ENCODE measurements around the gene LMAN1L. TPM values are rescaled to one million over a fixed set of nuclear protein-coding genes. Genes with fewer than 3 reads are reported as not detected.
A peak's percentile ranks its signal among the peaks of the same experiment; 100 is the strongest.

The LMAN1L gene
- total and polyA plus RNA-seq, 7 donors, result 0.64 to 1.8 TPM; not detected in 5

- no peaks in the 10 kb centered on the region for H3K27me3 ChIP-seq
- DNase-seq, result no peak
- H3K4me1 ChIP-seq, result peaks cover 0 to 29% (median 19%) of the 10 kb centered on the region in 4 donors
- H3K9me3 ChIP-seq, result no peaks in the 10 kb centered on the region
- intact Hi-C loops (cut with DNase I), result loop anchor here (2.0 kb wide), 1 partner anchor 13 kb away; no protein-coding TSS in a partner anchor
- no peak for TF ChIP-seq EP300 (IDR thresholded peaks at IDR 0.05)
- peak in 1 of 4 experiments; percentile 20 for TF ChIP-seq CTCF (IDR thresholded peaks at IDR 0.05)
- TF ChIP-seq POLR2AphosphoS5 (IDR thresholded peaks at IDR 0.05), result no peak
- no peak for TF ChIP-seq POLR2A (IDR thresholded peaks at IDR 0.05)
- H3K4me3 ChIP-seq, result no peak overlapping the region
- peak overlapping the region in 3 of 4 donors; percentile 35 to 61 (median 59) for H3K27ac ChIP-seq
- WGBS, 2 donors, result 9 to 37% methylated on average over 9 of the region's 9 CpGs
- H3K36me3 ChIP-seq, result no peaks in the 10 kb centered on the region
Observed at GRCh38 chr15:74817370-74817737, 4.7 kb downstream of the LMAN1L start.

GRCh38 chr15:74820056-74820455 lies 7.4 kb downstream of the LMAN1L start:
- Histone ChIP-seq H3K9me3 (no peaks in the 10 kb centered on the region), H3K36me3 (no peaks in the 10 kb centered on the region), H3K4me1 (peaks cover 0 to 22% (median 16%) of the 10 kb centered on the region in 4 donors), H3K4me3 (no peak overlapping the region), H3K27ac (no peak overlapping the region), H3K27me3 (no peaks in the 10 kb centered on the region)
- 94 to 95% methylated on average over 5 of the region's 5 CpGs for WGBS, 2 donors
- TF ChIP-seq EP300 (IDR thresholded peaks at IDR 0.05) (no peak), POLR2AphosphoS5 (IDR thresholded peaks at IDR 0.05) (no peak), POLR2A (IDR thresholded peaks at IDR 0.05) (no peak), CTCF (IDR thresholded peaks at IDR 0.05) (no peak)
- DNase-seq, result no peak
- intact Hi-C loops (cut with DNase I), result no loop called here

GRCh38 chr15:74821091-74821789 lies 8.6 kb downstream of the LMAN1L start:
- TF ChIP-seq POLR2AphosphoS5 (IDR thresholded peaks at IDR 0.05) (no peak), POLR2A (IDR thresholded peaks at IDR 0.05) (no peak), CTCF (IDR thresholded peaks at IDR 0.05) (no peak), EP300 (IDR thresholded peaks at IDR 0.05) (no peak)
- Histone ChIP-seq H3K27ac (no peak overlapping the region), H3K4me1 (peaks cover 0 to 10% (median 7%) of the 10 kb centered on the region in 4 donors), H3K27me3 (peaks cover 0 to 8% (median 7%) of the 10 kb centered on the region in 3 donors), H3K4me3 (no peak overlapping the region), H3K9me3 (no peaks in the 10 kb centered on the region), H3K36me3 (no peaks in the 10 kb centered on the region)
- intact Hi-C loops (cut with DNase I), result no loop called here
- WGBS, 2 donors, result 65 to 72% methylated on average over 11 of the region's 11 CpGs
- no peak for DNase-seq

GRCh38 chr15:74821790-74822158 lies 9.1 kb downstream of the LMAN1L start:
- Histone ChIP-seq H3K36me3 (no peaks in the 10 kb centered on the region), H3K9me3 (no peaks in the 10 kb centered on the region), H3K27ac (no peak overlapping the region), H3K27me3 (peaks cover 0 to 13% (median 13%) of the 10 kb centered on the region in 3 donors), H3K4me3 (no peak overlapping the region), H3K4me1 (peaks cover 0 to 14% (median 9%) of the 10 kb centered on the region in 4 donors)
- TF ChIP-seq EP300 (IDR thresholded peaks at IDR 0.05), result no peak
- TF ChIP-seq POLR2AphosphoS5 (IDR thresholded peaks at IDR 0.05), result no peak
- no peak for TF ChIP-seq CTCF (IDR thresholded peaks at IDR 0.05)
- no peak for TF ChIP-seq POLR2A (IDR thresholded peaks at IDR 0.05)
- no peak for DNase-seq
- intact Hi-C loops (cut with DNase I), result no loop called here
- 81 to 90% methylated on average over 7 of the region's 7 CpGs for WGBS, 2 donors
